Loucy (cell line): Measurements from ENCODE around the gene ANXA6.

Source experiments
- CTCF ChIP-seq: fragments of 200-600 bp; sonication (generic); conservative IDR thresholded peaks from 2 replicates; pipeline ENCODE4 v1.5.1; 2014; ENCODE audit warnings: mild to moderate bottlenecking, antibody characterized with exemption, low read length
- EZH2phosphoT487 ChIP-seq: fragments of 200-600 bp; IDR thresholded peaks from 2 replicates; pipeline ENCODE4 v1.6.1; 2018; ENCODE audit warnings: antibody characterized with exemption, mild to moderate bottlenecking, moderate library complexity, borderline replicate concordance

- TF ChIP-seq CTCF (no peak), EZH2phosphoT487 (no peak)
Measured at GRCh38 chr5:151094852-151095245, 62.7 kb downstream of the ANXA6 start.
